MV-4-11 (cell line): ENCODE measurements around the gene YPEL2.
"Not testable (repeated sequence)": the region's sequence is repeated elsewhere in the genome, so short reads cannot be mapped to it uniquely, and the experiment has no call there.

Experiments used
- DNase-seq: peaks from one replicate; lab custom pipeline; 2025; lab: John Stamatoyannopoulos, UW

Gene YPEL2

DNA sequence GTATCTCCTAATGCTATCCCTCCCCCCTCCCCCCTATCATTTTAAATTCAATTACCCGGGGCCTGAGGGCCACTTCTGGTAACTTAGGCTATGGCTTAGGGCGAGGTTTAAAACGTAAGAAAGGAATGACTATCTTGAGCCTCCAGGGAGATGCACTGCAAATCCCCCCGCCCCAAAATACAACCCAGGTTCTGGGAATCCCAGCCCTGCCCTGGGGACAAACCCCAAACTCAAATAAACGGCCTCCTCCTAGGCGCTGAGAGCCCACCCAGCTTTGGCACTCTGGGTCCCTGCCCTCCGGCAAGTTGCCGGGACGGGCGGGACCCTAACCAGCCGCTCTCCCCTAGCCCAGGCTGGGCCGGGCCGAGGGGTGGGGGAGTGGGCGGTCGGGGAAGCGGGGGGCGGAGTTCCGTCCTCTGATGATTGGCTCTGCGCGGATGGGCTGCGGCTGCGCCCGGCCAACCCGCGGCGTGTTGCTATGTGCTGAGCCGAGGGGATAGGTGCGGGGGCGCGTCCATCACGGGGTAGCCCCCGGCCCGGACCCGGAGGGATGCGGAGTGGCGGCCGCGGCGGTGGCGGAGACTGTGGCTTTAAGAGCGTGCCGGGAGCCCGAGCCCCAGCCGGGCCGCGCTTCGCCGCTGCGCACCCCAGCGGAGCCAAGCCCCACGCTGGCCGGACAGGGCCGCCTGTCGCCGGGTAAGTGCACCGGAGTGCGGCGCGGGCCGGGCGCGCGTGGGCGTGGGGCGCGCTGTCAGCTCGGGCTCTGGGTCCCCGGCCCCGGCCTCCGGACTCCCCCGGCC lies at the start of gene YPEL2:
TSS of gene YPEL2 (plus strand) at position 527 of the 800 bp plus-strand sequence. CDS start 21,755 bp downstream, outside the sequence.
- peak; percentile 59 for DNase-seq

GRCh38 chr17:59284317-59284716 lies 47.1 kb upstream of the YPEL2 start:
- DNase-seq, result no peak

DNA sequence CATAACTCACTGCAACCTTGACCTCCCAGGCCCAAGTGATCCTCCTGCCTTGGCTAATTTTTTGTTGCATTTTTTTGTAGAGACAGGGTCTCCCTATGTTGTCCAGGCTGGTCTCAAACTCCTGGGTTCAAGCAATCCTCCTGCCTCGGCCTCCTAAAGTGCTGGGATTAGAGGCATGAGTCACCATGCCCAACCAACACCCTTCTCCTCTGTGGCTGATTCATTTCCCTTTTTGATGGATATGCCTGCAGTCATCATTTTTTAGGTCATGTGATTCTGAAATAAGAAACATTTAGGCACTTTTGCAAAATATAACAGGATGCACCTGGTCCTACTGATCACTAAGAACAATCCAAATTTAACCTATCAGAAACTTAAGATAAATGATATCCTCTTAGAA lies 44.0 kb upstream of the YPEL2 start:
- DNase-seq, result peak; percentile 92

DNA sequence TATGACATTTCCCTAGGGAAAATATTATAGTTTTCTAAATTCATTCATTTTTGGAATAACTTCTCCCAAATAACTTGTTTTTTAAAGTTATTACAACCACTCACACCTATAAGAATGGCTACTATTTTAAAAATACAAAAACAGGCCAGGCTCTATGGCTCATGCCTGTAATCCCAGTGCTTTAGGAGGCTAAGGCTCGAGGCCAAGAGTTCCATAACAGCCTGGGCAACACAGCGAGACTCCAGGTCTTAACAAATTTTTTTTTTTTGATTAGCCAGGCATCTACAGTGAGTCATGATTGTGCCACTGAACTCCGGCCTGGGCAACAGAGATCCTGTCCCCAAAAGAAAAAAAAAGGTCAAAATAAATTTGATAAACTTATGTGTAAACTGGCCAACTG lies 43.6 kb upstream of the YPEL2 start:
- DNase-seq, result no peak

- DNase-seq, result no peak
Measured at GRCh38 chr17:59289981-59290301, 41.5 kb upstream of the YPEL2 start.

GRCh38 chr17:59290302-59290998 lies 41.0 kb upstream of the YPEL2 start:
- DNase-seq, result peak; percentile 37

- no peak for DNase-seq
Measured at GRCh38 chr17:59292174-59292523, 39.3 kb upstream of the YPEL2 start.

DNA sequence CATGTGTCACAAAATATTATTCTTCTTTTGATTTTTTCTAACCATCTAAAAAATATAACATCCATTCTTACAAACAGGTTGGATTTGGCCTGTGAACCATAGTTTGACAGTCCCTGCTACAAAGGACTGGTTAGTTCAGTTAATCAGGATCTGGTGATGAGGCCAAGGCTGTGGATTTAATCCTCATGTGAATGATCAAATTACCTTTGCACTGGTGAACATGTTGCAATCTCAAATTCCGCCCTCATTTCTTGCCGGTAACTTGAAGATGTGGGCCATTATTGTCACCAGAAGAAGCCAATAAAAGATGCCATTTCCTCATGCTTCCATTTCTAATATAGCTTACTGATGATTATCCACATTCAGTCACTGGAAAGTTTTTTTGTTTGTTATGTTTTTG lies 35.3 kb upstream of the YPEL2 start:
- DNase-seq, result no peak

DNA sequence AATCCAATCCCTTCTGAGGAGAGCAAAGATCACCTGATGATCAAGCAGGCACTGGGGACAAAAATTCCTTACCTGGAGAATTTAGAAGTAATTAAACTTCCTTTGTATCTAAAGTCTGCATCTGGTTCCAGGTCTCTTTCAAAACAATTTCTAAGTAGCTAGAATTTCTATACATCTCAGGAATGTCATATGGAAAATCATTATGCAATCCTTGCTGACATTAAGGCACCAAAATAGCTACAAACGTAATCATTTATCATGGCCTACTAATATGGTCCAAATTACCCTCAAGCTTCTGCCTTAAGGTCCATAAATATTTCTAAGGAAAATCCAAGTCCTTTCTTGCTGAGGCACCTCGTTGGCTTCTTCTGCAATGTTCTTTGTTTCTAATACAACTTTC lies 32.9 kb upstream of the YPEL2 start:
- DNase-seq, result no peak

GRCh38 chr17:59299400-59300092 lies 31.9 kb upstream of the YPEL2 start:
- no peak for DNase-seq

GRCh38 chr17:59300941-59301340 lies 30.5 kb upstream of the YPEL2 start:
- peak; percentile 68 for DNase-seq

GRCh38 chr17:59304811-59305210 lies 26.6 kb upstream of the YPEL2 start:
- no peak for DNase-seq

GRCh38 chr17:59310263-59310920 lies 21.1 kb upstream of the YPEL2 start:
- no peak for DNase-seq

- peak; percentile 63 for DNase-seq
Measured at GRCh38 chr17:59311051-59311468, 20.4 kb upstream of the YPEL2 start.

- DNase-seq, result not testable (repeated sequence)
Measured at GRCh38 chr17:59311521-59311920, 19.9 kb upstream of the YPEL2 start.

- DNase-seq, result peak; percentile 51
Measured at GRCh38 chr17:59315866-59316265, 15.6 kb upstream of the YPEL2 start.

- DNase-seq, result no peak
Measured at GRCh38 chr17:59327121-59327980, 4.1 kb upstream of the YPEL2 start.

DNA sequence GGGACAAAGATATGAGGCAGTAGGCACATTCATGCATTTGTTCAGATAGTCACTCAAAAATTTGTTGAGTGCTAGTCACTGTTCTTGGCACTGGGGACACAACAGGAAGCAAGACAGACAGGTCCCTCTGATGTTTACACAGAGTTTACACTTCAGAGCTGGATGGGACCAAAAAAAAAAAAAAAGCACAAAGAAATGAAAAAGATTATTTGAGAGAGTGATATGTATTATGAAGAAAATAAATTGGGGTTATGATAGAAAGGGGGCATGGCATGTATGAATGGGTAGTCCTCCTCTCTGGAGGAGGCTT lies 3.5 kb upstream of the YPEL2 start:
- no peak for DNase-seq

DNA sequence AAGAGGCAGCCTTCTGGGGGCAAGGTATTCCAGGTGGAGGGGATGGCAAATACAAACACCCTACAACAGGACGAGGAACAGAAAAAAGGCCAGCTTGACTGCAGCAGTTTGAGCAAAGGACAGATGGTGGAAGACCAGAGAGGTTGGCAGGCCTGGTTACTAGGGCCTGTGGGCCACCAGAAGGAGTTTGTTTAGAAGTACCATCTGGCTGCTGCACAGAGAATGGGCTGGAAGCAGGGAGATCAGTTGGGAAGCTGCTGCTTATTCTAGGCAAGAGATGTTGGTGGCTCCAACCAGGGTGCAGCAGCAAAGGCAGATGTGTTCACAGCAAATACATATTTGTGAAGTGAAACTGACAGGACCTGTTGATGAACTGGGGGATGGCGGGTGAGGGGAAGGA lies 2.9 kb upstream of the YPEL2 start:
- peak; percentile 1 for DNase-seq

GRCh38 chr17:59329176-59330052 lies 2.0 kb upstream of the YPEL2 start:
- DNase-seq, result peak; percentile 96
